OCI-LY7 (cell line): ENCODE results near the gene DNM3. TPM values are rescaled to one million over a fixed set of nuclear protein-coding genes. Genes with fewer than 3 reads are reported as not detected.

Experiments used
- BruUV-seq: library from RNA; stranded (reverse); fragments of 400-500 nt; replicated peaks from 2 replicates; lab custom pipeline; 2021; lab: Mats Ljungman, UMichigan
- CTCF ChIA-PET: fragments of 300-600 bp; sonication (Branson Sonifier 250); formaldehyde crosslinking; loops from one replicate; lab custom pipeline; 2022; ENCODE audit warnings: antibody characterized with exemption; ENCODE audit not compliant: unreplicated experiment; lab: Charles Lee
- POLR2A ChIA-PET: fragments of 300-600 bp; sonication (Branson Sonifier 250); formaldehyde crosslinking; loops from one replicate; lab custom pipeline; 2022; ENCODE audit warnings: antibody characterized with exemption; lab: Charles Lee
- DNase-seq: peaks from one replicate; pipeline ENCODE4 v3.0.0-alpha.2; 2015; ENCODE audit warnings: low spot score
- H2AFZ ChIP-seq: fragments of 200-600 bp; sonication (generic), shearing (Covaris generic); 2 replicates; pipeline ENCODE4 v1.6.1; 2014; ENCODE audit warnings: mild to moderate bottlenecking, antibody characterized with exemption, low read length, moderate library complexity
- H3K27ac ChIP-seq: fragments of 200-600 bp; sonication (generic); 2 replicates; pipeline ENCODE4 v1.5.1; 2014; ENCODE audit warnings: mixed run types, low read depth, mild to moderate bottlenecking, moderate library complexity, low read length, inconsistent platforms; ENCODE audit not compliant: poor library complexity, severe bottlenecking
- H3K36me3 ChIP-seq: fragments of 200-600 bp; sonication (generic); 2 replicates; pipeline ENCODE4 v1.6.1; 2014; ENCODE audit warnings: mild to moderate bottlenecking, antibody characterized with exemption, low read length, moderate library complexity, mixed read lengths; ENCODE audit not compliant: insufficient read depth
- H3K4me1 ChIP-seq: fragments of 200-600 bp; sonication (generic); 2 replicates; pipeline ENCODE4 v1.5.1; 2014; ENCODE audit warnings: mild to moderate bottlenecking, low read length; ENCODE audit not compliant: insufficient read depth, poor library complexity, severe bottlenecking
- H3K4me2 ChIP-seq: fragments of 200-600 bp; sonication (generic); 2 replicates; pipeline ENCODE4 v1.6.1; 2014; ENCODE audit warnings: mild to moderate bottlenecking, low read length
- H3K4me3 ChIP-seq: fragments of 200-600 bp; sonication (generic); 2 replicates; pipeline ENCODE4 v1.5.1; 2014; ENCODE audit warnings: mild to moderate bottlenecking, low read depth, low read length; ENCODE audit not compliant: poor library complexity, severe bottlenecking
- H3K79me2 ChIP-seq: fragments of 200-600 bp; sonication (generic); 2 replicates; pipeline ENCODE4 v1.6.1; 2016; ENCODE audit warnings: low read depth, mild to moderate bottlenecking, low read length, moderate library complexity, mixed read lengths; ENCODE audit not compliant: insufficient read depth
- H3K9me2 ChIP-seq: fragments of 200-600 bp; sonication (generic); 2 replicates; pipeline ENCODE4 v1.6.1; 2016; ENCODE audit warnings: mild to moderate bottlenecking, low read length, mixed read lengths; ENCODE audit not compliant: insufficient read depth
- H3K9me3 ChIP-seq: fragments of 200-600 bp; sonication (generic); 2 replicates; pipeline ENCODE4 v1.6.1; 2014; ENCODE audit warnings: mild to moderate bottlenecking, mixed run types, low read length, mixed read lengths
- H4K20me1 ChIP-seq: fragments of 200-600 bp; sonication (generic); 2 replicates; pipeline ENCODE4 v1.6.1; 2014; ENCODE audit warnings: mild to moderate bottlenecking, antibody characterized with exemption, low read length, moderate library complexity, mixed read lengths; ENCODE audit not compliant: insufficient read depth
- CTCF ChIP-seq: fragments of 200-600 bp; sonication (generic); conservative IDR thresholded peaks from 2 replicates; pipeline ENCODE4 v1.5.1; 2014; ENCODE audit warnings: mild to moderate bottlenecking, antibody characterized with exemption, low read length, moderate library complexity, mixed read lengths
- EZH2phosphoT487 ChIP-seq: fragments of 200-600 bp; sonication (generic); IDR thresholded peaks from 2 replicates; pipeline ENCODE4 v1.6.1; 2018; ENCODE audit warnings: low read depth, borderline replicate concordance, mild to moderate bottlenecking, mixed run types, antibody characterized with exemption, low read length, moderate library complexity, mixed read lengths
- intact Hi-C: fragments of 100-400 bp; cut with micrococcal nuclease; formaldehyde crosslinking; loops from one replicate; pipeline ENCODE4 v1.10.0; 2022; ENCODE audit not compliant: unreplicated experiment
- total RNA-seq, 2 experiments: library from RNA; depleted of rRNA in 1 of 2; stranded (reverse); fragments of >200 nt in 1 of 2; shearing (Covaris generic) in 1 of 2; gene quantifications; 2 replicates each; pipeline ENCODE4 v1.2.3, GENCODE V29; 2014 to 2022

Gene DNM3
- total RNA-seq, 2 experiments from 2014 or later, result 0.47 to 0.61 TPM

GRCh38 chr1:172125812-172126430 is 284.6 kb downstream of the DNM3 start:
- H3K79me2 ChIP-seq, result no peaks in the 10 kb centered on the region
- H3K36me3 ChIP-seq, result no peaks in the 10 kb centered on the region
- no peak for TF ChIP-seq CTCF
- TF ChIP-seq EZH2phosphoT487, result no peak
- H2AFZ ChIP-seq, result no peak overlapping the region
- no peaks in the 10 kb centered on the region for H3K4me1 ChIP-seq
- POLR2A ChIA-PET, result interaction anchor here (0.8 kb wide), 2 partner anchors 28 to 161 kb away, joined by 3 to 4 read pairs; no protein-coding TSS in a partner anchor
- intact Hi-C loops, result no loop called here
- H3K27ac ChIP-seq, result no peak overlapping the region
- no peaks in the 10 kb centered on the region for H4K20me1 ChIP-seq
- BruUV-seq, result no TSS peak
- H3K4me2 ChIP-seq, result no peak overlapping the region
- H3K9me3 ChIP-seq, result no peaks in the 10 kb centered on the region
- DNase-seq, result no peak
- H3K4me3 ChIP-seq, result no peak overlapping the region
- CTCF ChIA-PET, result no interaction called here
- H3K9me2 ChIP-seq, result no peaks in the 10 kb centered on the region

- Histone ChIP-seq H3K36me3 (no peaks in the 10 kb centered on the region), H2AFZ (no peak overlapping the region), H3K27ac (no peak overlapping the region), H3K4me3 (no peak overlapping the region), H3K4me1 (no peaks in the 10 kb centered on the region), H3K9me2 (no peaks in the 10 kb centered on the region), H3K9me3 (no peaks in the 10 kb centered on the region), H3K4me2 (no peak overlapping the region), H3K79me2 (no peaks in the 10 kb centered on the region), H4K20me1 (no peaks in the 10 kb centered on the region)
- no peak for DNase-seq
- ChIA-PET CTCF (no interaction called here), POLR2A (interaction anchor here (1.0 kb wide), 1 partner anchor 15 kb away, joined by 3 read pairs; no protein-coding TSS in a partner anchor)
- no peak for TF ChIP-seq CTCF
- TF ChIP-seq EZH2phosphoT487, result no peak
- no TSS peak for BruUV-seq
- intact Hi-C loops, result no loop called here
These were observed 291.5 kb downstream of the DNM3 start for GRCh38 chr1:172132836-172133235.

- Histone ChIP-seq H3K36me3 (no peaks in the 10 kb centered on the region), H3K4me3 (no peak overlapping the region), H3K9me3 (no peaks in the 10 kb centered on the region), H3K4me2 (no peak overlapping the region), H3K9me2 (no peaks in the 10 kb centered on the region), H4K20me1 (no peaks in the 10 kb centered on the region), H3K4me1 (no peaks in the 10 kb centered on the region), H2AFZ (no peak overlapping the region), H3K27ac (no peak overlapping the region), H3K79me2 (no peaks in the 10 kb centered on the region)
- DNase-seq, result no peak
- TF ChIP-seq CTCF, result no peak
- no peak for TF ChIP-seq EZH2phosphoT487
- CTCF ChIA-PET, result no interaction called here
- POLR2A ChIA-PET, result no interaction called here
- no TSS peak for BruUV-seq
- intact Hi-C loops, result loop anchor here (2.0 kb wide), 1 partner anchor 265 kb away; no protein-coding TSS in a partner anchor
These were observed 292.9 kb downstream of the DNM3 start for GRCh38 chr1:172134087-172134731.
